SU-DHL-6 (cell line): ENCODE data around the gene PHLDB1.

ENCODE experiments used
- H2AFZ ChIP-seq: fragments of 200-600 bp; sonication (generic); 2 replicates; pipeline ENCODE4 v1.6.1; 2014; ENCODE audit warnings: low read depth, mild to moderate bottlenecking, moderate library complexity, mixed read lengths, antibody characterized with exemption, low read length; ENCODE audit not compliant: severe bottlenecking
- H3F3A ChIP-seq: fragments of 200-600 bp; shearing (Covaris generic); 2 replicates; pipeline ENCODE4 v1.6.0; 2016; ENCODE audit warnings: antibody characterized with exemption, mild to moderate bottlenecking; ENCODE audit not compliant: insufficient read depth
- H3K27ac ChIP-seq: fragments of 200-600 bp; sonication (generic); 2 replicates; pipeline ENCODE4 v1.5.1; 2016; ENCODE audit warnings: low read depth, mild to moderate bottlenecking, low read length, moderate library complexity, mixed read lengths
- H3K27me3 ChIP-seq: fragments of 200-600 bp; sonication (generic), shearing (Covaris generic); 2 replicates; pipeline ENCODE4 v1.6.0; 2014; ENCODE audit warnings: mild to moderate bottlenecking, low read length
- H3K36me3 ChIP-seq: fragments of 200-600 bp; sonication (generic); 2 replicates; pipeline ENCODE4 v1.6.1; 2014; ENCODE audit warnings: mild to moderate bottlenecking, low read length, mixed read lengths
- H3K4me2 ChIP-seq: fragments of 300-600, 200-600 bp; shearing (Covaris generic), sonication (generic); 2 replicates; pipeline ENCODE4 v1.6.0; 2014; ENCODE audit warnings: low read length, low read depth, mild to moderate bottlenecking; ENCODE audit not compliant: poor library complexity, severe bottlenecking
- H3K4me3 ChIP-seq: fragments of 200-600 bp; sonication (generic); 2 replicates; pipeline ENCODE4 v1.5.1; 2014; ENCODE audit warnings: antibody characterized with exemption, low read length, mild to moderate bottlenecking, mixed read lengths; ENCODE audit not compliant: insufficient read depth, poor library complexity, severe bottlenecking
- H3K79me2 ChIP-seq: fragments of 200-600 bp; sonication (generic); 2 replicates; pipeline ENCODE4 v1.6.1; 2014; ENCODE audit warnings: mild to moderate bottlenecking, low read length, moderate library complexity; ENCODE audit not compliant: insufficient read depth
- H3K9ac ChIP-seq: fragments of 200-600 bp; sonication (generic); 2 replicates; pipeline ENCODE4 v1.7.0; 2014; ENCODE audit warnings: mild to moderate bottlenecking, low read length
- H3K9me2 ChIP-seq: fragments of 200-600 bp; sonication (generic); replicated peaks from 2 replicates; pipeline ENCODE4 v1.6.1; 2014; ENCODE audit warnings: low read length; ENCODE audit not compliant: insufficient read depth
- H3K9me3 ChIP-seq: fragments of 200-600 bp; sonication (generic); 2 replicates; pipeline ENCODE4 v1.6.1; 2014; ENCODE audit warnings: low read length, mixed read lengths; ENCODE audit not compliant: insufficient read depth
- H4K20me1 ChIP-seq: fragments of 200-600 bp; sonication (generic); 2 replicates; pipeline ENCODE4 v1.6.1; 2014; ENCODE audit warnings: low read depth, mild to moderate bottlenecking, antibody characterized with exemption, low read length, moderate library complexity, mixed read lengths
- EZH2phosphoT487 ChIP-seq: fragments of 200-600 bp; sonication (generic), shearing (Covaris generic); conservative IDR thresholded peaks from 2 replicates; pipeline ENCODE4 v1.6.1; 2018; ENCODE audit warnings: mild to moderate bottlenecking, antibody characterized with exemption, low read length, moderate library complexity, mixed read lengths
- TF ChIP-seq, protein P1 (sequence below): fragments of 200-600 bp; sonication (generic); IDR thresholded peaks from one replicate; pipeline ENCODE4 v1.5.1; 2017; ENCODE audit warnings: antibody characterized with exemption, mild to moderate bottlenecking, low read length, moderate library complexity; ENCODE audit not compliant: insufficient read depth, poor library complexity, severe bottlenecking

PHLDB1 gene

DNA sequence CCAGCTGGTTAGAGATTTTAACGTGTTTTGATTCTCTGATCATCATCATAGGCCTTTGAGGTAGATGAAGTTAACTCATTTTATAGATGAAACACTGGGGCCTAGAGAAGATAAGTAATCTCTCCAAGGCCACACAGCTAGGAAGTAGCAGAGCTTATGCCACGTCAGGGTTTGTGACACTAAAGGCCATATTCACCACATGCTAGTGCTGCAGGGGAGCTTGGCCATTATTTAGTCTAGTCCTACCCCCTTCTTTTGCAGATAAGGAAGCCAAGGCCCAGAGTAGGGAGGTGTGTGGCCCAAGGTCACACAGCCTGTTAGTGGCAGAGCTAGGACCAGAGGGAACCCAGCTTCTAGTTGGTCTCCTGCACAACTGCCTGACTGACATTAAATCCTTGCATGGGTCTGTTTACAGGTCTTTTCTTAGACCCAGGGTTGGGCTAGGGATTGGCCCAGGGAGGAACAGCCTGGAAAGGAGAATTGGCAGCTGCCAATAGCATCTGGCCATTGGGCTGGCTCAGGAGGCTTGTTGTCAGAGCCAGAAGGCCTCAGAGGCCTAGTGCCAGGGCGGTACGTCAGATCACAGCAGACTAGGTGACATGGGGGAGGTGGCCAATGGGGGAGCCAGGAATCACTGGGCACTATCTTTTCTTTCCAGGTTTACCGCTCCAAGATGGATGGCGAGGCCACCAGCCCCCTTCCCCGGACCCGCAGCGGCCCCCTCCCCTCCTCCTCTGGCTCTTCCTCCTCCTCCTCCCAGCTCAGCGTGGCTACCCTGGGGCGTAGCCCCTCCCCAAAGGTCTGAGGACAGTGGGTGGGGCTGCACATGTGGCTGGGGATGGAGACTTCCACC lies 36.0 kb downstream of the PHLDB1 start:
- no peaks in the 10 kb centered on the region for H3K27me3 ChIP-seq
- H3K9me2 ChIP-seq: no peaks in the 10 kb centered on the region
- H3F3A ChIP-seq: no peaks in the 10 kb centered on the region
- H3K36me3 ChIP-seq: no peaks in the 10 kb centered on the region
- H3K79me2 ChIP-seq: no peaks in the 10 kb centered on the region
- H3K4me2 ChIP-seq: no peak overlapping the region
- no peak for TF ChIP-seq EZH2phosphoT487
- TF ChIP-seq, protein P1, sequence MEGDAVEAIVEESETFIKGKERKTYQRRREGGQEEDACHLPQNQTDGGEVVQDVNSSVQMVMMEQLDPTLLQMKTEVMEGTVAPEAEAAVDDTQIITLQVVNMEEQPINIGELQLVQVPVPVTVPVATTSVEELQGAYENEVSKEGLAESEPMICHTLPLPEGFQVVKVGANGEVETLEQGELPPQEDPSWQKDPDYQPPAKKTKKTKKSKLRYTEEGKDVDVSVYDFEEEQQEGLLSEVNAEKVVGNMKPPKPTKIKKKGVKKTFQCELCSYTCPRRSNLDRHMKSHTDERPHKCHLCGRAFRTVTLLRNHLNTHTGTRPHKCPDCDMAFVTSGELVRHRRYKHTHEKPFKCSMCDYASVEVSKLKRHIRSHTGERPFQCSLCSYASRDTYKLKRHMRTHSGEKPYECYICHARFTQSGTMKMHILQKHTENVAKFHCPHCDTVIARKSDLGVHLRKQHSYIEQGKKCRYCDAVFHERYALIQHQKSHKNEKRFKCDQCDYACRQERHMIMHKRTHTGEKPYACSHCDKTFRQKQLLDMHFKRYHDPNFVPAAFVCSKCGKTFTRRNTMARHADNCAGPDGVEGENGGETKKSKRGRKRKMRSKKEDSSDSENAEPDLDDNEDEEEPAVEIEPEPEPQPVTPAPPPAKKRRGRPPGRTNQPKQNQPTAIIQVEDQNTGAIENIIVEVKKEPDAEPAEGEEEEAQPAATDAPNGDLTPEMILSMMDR: no peak
- H3K9ac ChIP-seq: no peak overlapping the region
- H2AFZ ChIP-seq: no peak overlapping the region
- H3K27ac ChIP-seq: no peak overlapping the region
- no peaks in the 10 kb centered on the region for H3K9me3 ChIP-seq
- no peak overlapping the region for H3K4me3 ChIP-seq
- H4K20me1 ChIP-seq: no peaks in the 10 kb centered on the region

DNA sequence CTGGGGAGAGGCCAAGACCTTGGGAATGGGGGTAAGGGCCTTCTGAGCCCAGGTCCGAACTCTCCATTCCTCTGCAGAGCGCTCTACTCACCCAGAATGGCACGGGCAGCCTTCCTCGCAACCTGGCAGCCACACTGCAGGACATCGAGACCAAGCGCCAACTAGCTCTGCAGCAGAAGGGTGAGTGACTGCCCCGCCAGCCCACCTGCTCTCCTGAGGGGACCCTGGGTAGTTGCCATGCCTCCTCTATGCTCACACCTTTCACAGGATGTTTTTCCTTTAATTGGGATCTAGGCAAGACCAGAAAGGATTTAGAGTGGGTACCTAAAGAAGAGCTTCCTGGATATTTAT lies 36.6 kb downstream of the PHLDB1 start:
- H3K27me3 ChIP-seq: no peaks in the 10 kb centered on the region
- H3F3A ChIP-seq: no peaks in the 10 kb centered on the region
- no peak overlapping the region for H2AFZ ChIP-seq
- no peak overlapping the region for H3K4me3 ChIP-seq
- H3K4me2 ChIP-seq: no peak overlapping the region
- no peak overlapping the region for H3K27ac ChIP-seq
- H3K36me3 ChIP-seq: no peaks in the 10 kb centered on the region
- H3K79me2 ChIP-seq: no peaks in the 10 kb centered on the region
- no peaks in the 10 kb centered on the region for H4K20me1 ChIP-seq
- no peak for TF ChIP-seq EZH2phosphoT487
- TF ChIP-seq, protein P1: no peak
- H3K9me3 ChIP-seq: no peaks in the 10 kb centered on the region
- H3K9ac ChIP-seq: no peak overlapping the region
- no peaks in the 10 kb centered on the region for H3K9me2 ChIP-seq

DNA sequence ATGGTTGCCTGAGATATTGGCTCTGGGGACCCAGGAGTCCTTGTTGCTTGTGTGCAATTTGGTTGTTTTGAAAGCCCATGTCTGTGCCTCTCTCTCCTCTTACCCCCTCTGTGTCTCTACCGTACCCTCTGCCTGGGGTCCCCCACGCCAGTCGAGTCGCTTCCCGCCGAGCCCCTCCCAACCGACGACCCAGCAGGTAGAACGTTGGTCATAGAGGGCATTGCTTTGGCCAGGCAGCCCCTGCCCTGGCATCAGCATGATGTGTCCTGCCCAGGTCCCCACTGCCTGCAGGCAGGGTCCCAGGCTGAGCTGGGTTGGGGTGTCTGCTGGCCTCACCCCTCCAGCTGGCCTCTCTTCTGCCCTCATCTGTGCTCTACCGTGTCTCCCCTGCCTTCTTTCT lies 37.1 kb downstream of the PHLDB1 start:
- Histone ChIP-seq H3K9ac (no peak overlapping the region), H3K27ac (no peak overlapping the region), H3K9me2 (no peaks in the 10 kb centered on the region), H3K4me2 (no peak overlapping the region), H3K79me2 (no peaks in the 10 kb centered on the region), H3F3A (no peaks in the 10 kb centered on the region), H3K36me3 (no peaks in the 10 kb centered on the region), H4K20me1 (no peaks in the 10 kb centered on the region), H3K9me3 (no peaks in the 10 kb centered on the region), H2AFZ (no peak overlapping the region), H3K4me3 (no peak overlapping the region), H3K27me3 (no peaks in the 10 kb centered on the region)
- TF ChIP-seq, protein P1: no peak
- no peak for TF ChIP-seq EZH2phosphoT487
